Activated T-cell treated with anti-CD3 and anti-CD28 coated beads, Interleukin-2, amount 50 U/mL, for 4 hours (primary cell): ENCODE measurements around the gene TULP4. TPM values are rescaled to one million over a fixed set of nuclear protein-coding genes. Genes with fewer than 3 reads are reported as not detected.

Source experiments
- ATAC-seq, 2 donors: fragments of 200-7000 bp; cut with Tn5 transposase; one replicate each; pipeline ENCODE4 v1.10.0; 2021
- DNase-seq: peaks from one replicate; pipeline ENCODE4 v3.0.0-alpha.2; 2020
- H3K27me3 Mint-ChIP-seq: one replicate; pipeline ENCODE4 v1.8.0; 2021; ENCODE audit warnings: low read depth, mixed read lengths
- H3K36me3 Mint-ChIP-seq: one replicate; pipeline ENCODE4 v1.8.0; 2022; ENCODE audit warnings: mixed read lengths; ENCODE audit not compliant: insufficient read depth
- H3K4me1 Mint-ChIP-seq: one replicate; pipeline ENCODE4 v1.8.0; 2021; ENCODE audit warnings: low read depth, mixed read lengths
- H3K4me3 Mint-ChIP-seq: one replicate; pipeline ENCODE4 v1.8.0; 2021; ENCODE audit warnings: mild to moderate bottlenecking, moderate library complexity, mixed read lengths
- H3K9me3 Mint-ChIP-seq: one replicate; pipeline ENCODE4 v1.8.0; 2021; ENCODE audit warnings: mixed read lengths
- total RNA-seq, 3 donors: library from RNA; stranded (reverse); gene quantifications; one replicate each; pipeline ENCODE4 v1.2.1, GENCODE V29; 2021

Gene TULP4
- total RNA-seq, result 10 to 100 TPM; 23.4 to 24.8 (median 23.9) TPM

- no peaks in the 10 kb centered on the region for H3K27me3 Mint-ChIP-seq
- H3K4me1 Mint-ChIP-seq, result peaks cover 17% of the 10 kb centered on the region
- DNase-seq (no peak), ATAC-seq (no peak)
- no peak within 1 kb of the TSS for H3K4me3 Mint-ChIP-seq
- H3K9me3 Mint-ChIP-seq, result peaks cover 6% of the 10 kb centered on the region
- H3K36me3 Mint-ChIP-seq, result peaks cover 49% of the 10 kb centered on the region
These were observed at the start of gene TULP4 for GRCh38 chr6:158312165-158312564. TSS of gene TULP4 (plus strand) at chr6:158312465. CDS start at chr6:158314017, 1,552 bp downstream.

GRCh38 chr6:158262755-158263154, 49.5 kb upstream of the TULP4 start:
- ATAC-seq (peak in 1 of 2 donors; percentile 48), DNase-seq (no peak)
- Mint-ChIP-seq H3K27me3 (no peaks in the 10 kb centered on the region), H3K9me3 (no peaks in the 10 kb centered on the region), H3K4me3 (no peak overlapping the region), H3K4me1 (peaks cover 12% of the 10 kb centered on the region), H3K36me3 (no peaks in the 10 kb centered on the region)

- Mint-ChIP-seq H3K4me3 (no peak overlapping the region), H3K27me3 (no peaks in the 10 kb centered on the region), H3K4me1 (peaks cover 7% of the 10 kb centered on the region), H3K9me3 (no peaks in the 10 kb centered on the region), H3K36me3 (no peaks in the 10 kb centered on the region)
- no peak for DNase-seq
- ATAC-seq, result no peak
These were observed 48.1 kb upstream of the TULP4 start for GRCh38 chr6:158264180-158264579.

- Mint-ChIP-seq H3K4me3 (no peak overlapping the region), H3K9me3 (no peaks in the 10 kb centered on the region), H3K27me3 (no peaks in the 10 kb centered on the region), H3K4me1 (peaks cover 16% of the 10 kb centered on the region), H3K36me3 (no peaks in the 10 kb centered on the region)
- ATAC-seq (no peak), DNase-seq (no peak)
These were observed 46.1 kb upstream of the TULP4 start for GRCh38 chr6:158266131-158266530.

GRCh38 chr6:158268361-158269147, 43.7 kb upstream of the TULP4 start:
- Mint-ChIP-seq H3K27me3 (no peaks in the 10 kb centered on the region), H3K36me3 (peaks cover 4% of the 10 kb centered on the region), H3K4me1 (peaks cover 32% of the 10 kb centered on the region), H3K9me3 (no peaks in the 10 kb centered on the region), H3K4me3 (no peak overlapping the region)
- DNase-seq, result no peak
- no peak for ATAC-seq

GRCh38 chr6:158269657-158270056, 42.6 kb upstream of the TULP4 start:
- Mint-ChIP-seq H3K4me1 (peaks cover 33% of the 10 kb centered on the region), H3K9me3 (no peaks in the 10 kb centered on the region), H3K4me3 (no peak overlapping the region), H3K36me3 (peaks cover 5% of the 10 kb centered on the region), H3K27me3 (no peaks in the 10 kb centered on the region)
- DNase-seq (no peak), ATAC-seq (no peak)

- Mint-ChIP-seq H3K4me1 (peaks cover 33% of the 10 kb centered on the region), H3K9me3 (no peaks in the 10 kb centered on the region), H3K4me3 (no peak overlapping the region), H3K27me3 (no peaks in the 10 kb centered on the region), H3K36me3 (peaks cover 8% of the 10 kb centered on the region)
- ATAC-seq, result no peak
- no peak for DNase-seq
These were observed 41.7 kb upstream of the TULP4 start for GRCh38 chr6:158270389-158271127.

- ATAC-seq, result no peak
- Mint-ChIP-seq H3K36me3 (peaks cover 8% of the 10 kb centered on the region), H3K9me3 (no peaks in the 10 kb centered on the region), H3K4me1 (peaks cover 33% of the 10 kb centered on the region), H3K27me3 (no peaks in the 10 kb centered on the region), H3K4me3 (no peak overlapping the region)
- no peak for DNase-seq
These were observed 39.9 kb upstream of the TULP4 start for GRCh38 chr6:158272324-158272723.

GRCh38 chr6:158278004-158278403, 34.3 kb upstream of the TULP4 start:
- Mint-ChIP-seq H3K4me1 (peaks cover 16% of the 10 kb centered on the region), H3K36me3 (peaks cover 8% of the 10 kb centered on the region), H3K9me3 (no peaks in the 10 kb centered on the region), H3K27me3 (no peaks in the 10 kb centered on the region), H3K4me3 (no peak overlapping the region)
- DNase-seq (no peak), ATAC-seq (no peak)

- Mint-ChIP-seq H3K36me3 (peaks cover 8% of the 10 kb centered on the region), H3K9me3 (no peaks in the 10 kb centered on the region), H3K4me1 (peaks cover 26% of the 10 kb centered on the region), H3K4me3 (no peak overlapping the region), H3K27me3 (no peaks in the 10 kb centered on the region)
- DNase-seq (no peak), ATAC-seq (no peak)
These were observed 32.6 kb upstream of the TULP4 start for GRCh38 chr6:158279615-158280014.

- DNase-seq, result no peak
- Mint-ChIP-seq H3K4me3 (no peak overlapping the region), H3K4me1 (peaks cover 41% of the 10 kb centered on the region), H3K27me3 (no peaks in the 10 kb centered on the region), H3K9me3 (no peaks in the 10 kb centered on the region), H3K36me3 (peaks cover 12% of the 10 kb centered on the region)
- ATAC-seq, result peak; percentile 57 to 65
These were observed 28.8 kb upstream of the TULP4 start for GRCh38 chr6:158283304-158283980.

GRCh38 chr6:158284007-158284875, 28.0 kb upstream of the TULP4 start:
- peaks cover 12% of the 10 kb centered on the region for H3K36me3 Mint-ChIP-seq
- peak; percentile 27 to 72 for ATAC-seq
- no peak for DNase-seq
- no peak overlapping the region for H3K4me3 Mint-ChIP-seq
- H3K27me3 Mint-ChIP-seq, result no peaks in the 10 kb centered on the region
- H3K9me3 Mint-ChIP-seq, result no peaks in the 10 kb centered on the region
- H3K4me1 Mint-ChIP-seq, result peaks cover 41% of the 10 kb centered on the region

GRCh38 chr6:158284876-158285655, 27.2 kb upstream of the TULP4 start:
- no peak for DNase-seq
- Mint-ChIP-seq H3K4me1 (peaks cover 49% of the 10 kb centered on the region), H3K9me3 (no peaks in the 10 kb centered on the region), H3K4me3 (no peak overlapping the region), H3K27me3 (no peaks in the 10 kb centered on the region), H3K36me3 (peaks cover 12% of the 10 kb centered on the region)
- peak in 1 of 2 donors; percentile 28 for ATAC-seq
